Neutrophil (primary cell): Measurements from ENCODE around the gene CYP39A1.

Experiments used
- H3K27ac ChIP-seq: fragments of 200-600 bp; sonication (generic); 2 replicates; pipeline ENCODE4 v1.5.1; 2016; ENCODE audit warnings: mild to moderate bottlenecking, moderate library complexity
- H3K27me3 ChIP-seq: fragments of 200-600 bp; sonication (generic); 2 replicates; pipeline ENCODE4 v1.6.0; 2016; ENCODE audit warnings: mild to moderate bottlenecking
- H3K36me3 ChIP-seq: fragments of 200-600 bp; sonication (generic); 2 replicates; pipeline ENCODE4 v1.5.1; 2017
- H3K4me1 ChIP-seq, 2 experiments: fragments of 200-600 bp in 1 of 2; sonication (generic) in 1 of 2; 1 replicate in 1 of 2; 2 replicates in 1 of 2; pipeline versions ENCODE4 v1.5.1 to v1.6.1; 2013 to 2016; ENCODE audit warnings: low read depth in 1 of 2, low read length in 1 of 2, mild to moderate bottlenecking in 1 of 2, moderate library complexity in 1 of 2; ENCODE audit not compliant: control insufficient read depth in 1 of 2, insufficient read depth in 1 of 2
- H3K4me3 ChIP-seq, 2 experiments: fragments of 200-600 bp in 1 of 2; sonication (generic) in 1 of 2; 1 replicate in 1 of 2; 2 replicates in 1 of 2; pipeline ENCODE4 v1.5.1; 2013 to 2016; ENCODE audit warnings: low read depth in 1 of 2, low read length in 1 of 2, mild to moderate bottlenecking in 1 of 2, moderate library complexity in 1 of 2
- H3K9me3 ChIP-seq: fragments of 200-600 bp; sonication (generic); 2 replicates; pipeline ENCODE4 v1.5.1; 2016
- CTCF ChIP-seq: fragments of 200-600 bp; sonication (generic); IDR thresholded peaks from 2 replicates; pipeline ENCODE4 v1.5.1; 2016; ENCODE audit warnings: antibody characterized with exemption

The CYP39A1 gene

GRCh38 chr6:46655803-46656202 lies 3.2 kb upstream of the CYP39A1 start:
- Histone ChIP-seq H3K27ac (no peak overlapping the region), H3K27me3 (peaks cover 51% of the 10 kb centered on the region)

GRCh38 chr6:46653439-46654195 lies 999 bp upstream of the CYP39A1 start:
- no peak for TF ChIP-seq CTCF
- Histone ChIP-seq H3K9me3 (no peaks in the 10 kb centered on the region), H3K4me1 (peaks cover 5 to 15% of the 10 kb centered on the region in 2 experiments), H3K36me3 (no peaks in the 10 kb centered on the region), H3K27me3 (peaks cover 61% of the 10 kb centered on the region), H3K27ac (no peak overlapping the region), H3K4me3 (peak overlapping the region; percentile 64 to 73)

More at GRCh38 chr6:46655803-46656202, 3.2 kb upstream of the CYP39A1 start:
- Histone ChIP-seq H3K4me3 (no peak overlapping the region), H3K36me3 (no peaks in the 10 kb centered on the region), H3K4me1 (peaks cover 5 to 15% of the 10 kb centered on the region in 2 experiments), H3K9me3 (no peaks in the 10 kb centered on the region)
- no peak for TF ChIP-seq CTCF

- H3K27ac ChIP-seq = no peak overlapping the region
- H3K36me3 ChIP-seq = no peaks in the 10 kb centered on the region
- TF ChIP-seq CTCF = no peak
- H3K4me3 ChIP-seq = peak overlapping the region; percentile 64 to 73
- H3K4me1 ChIP-seq = peaks cover 5 to 15% of the 10 kb centered on the region in 2 experiments
- H3K27me3 ChIP-seq = peaks cover 61% of the 10 kb centered on the region
- H3K9me3 ChIP-seq = no peaks in the 10 kb centered on the region
Measured at GRCh38 chr6:46652232-46652602, 401 bp downstream of the CYP39A1 start.

GRCh38 chr6:46651816-46652215 lies 802 bp downstream of the CYP39A1 start:
- Histone ChIP-seq H3K4me1 (peaks cover 5 to 15% of the 10 kb centered on the region in 2 experiments), H3K27ac (no peak overlapping the region), H3K27me3 (peaks cover 61% of the 10 kb centered on the region), H3K9me3 (no peaks in the 10 kb centered on the region), H3K4me3 (no peak overlapping the region), H3K36me3 (no peaks in the 10 kb centered on the region)
- no peak for TF ChIP-seq CTCF

- no peaks in the 10 kb centered on the region for H3K9me3 ChIP-seq
- TF ChIP-seq CTCF = no peak
- H3K27ac ChIP-seq = no peak overlapping the region
- H3K36me3 ChIP-seq = no peaks in the 10 kb centered on the region
- H3K4me3 ChIP-seq = no peak overlapping the region
- peaks cover 5 to 15% of the 10 kb centered on the region in 2 experiments for H3K4me1 ChIP-seq
- peaks cover 61% of the 10 kb centered on the region for H3K27me3 ChIP-seq
Measured at GRCh38 chr6:46651006-46651405, 1.6 kb downstream of the CYP39A1 start.
